ENCODE measurements around the gene ASCL5.

The ASCL5 gene

GRCh38 chr1:201095581-201095980 is 31.4 kb downstream of the ASCL5 start:
- no peaks in the 10 kb centered on the region for H3K4me1 Mint-ChIP-seq (ENCODE audit: low read depth)
- no peaks in the 10 kb centered on the region for H3K27me3 Mint-ChIP-seq
- H3K27ac Mint-ChIP-seq, result no peak overlapping the region
- H3K9me3 Mint-ChIP-seq, result no peaks in the 10 kb centered on the region
- no peaks in the 10 kb centered on the region for H3K36me3 Mint-ChIP-seq (ENCODE audit: low read depth)
- H3K4me3 Mint-ChIP-seq, result no peak overlapping the region

GRCh38 chr1:201094832-201095231 is 32.2 kb downstream of the ASCL5 start:
- Mint-ChIP-seq H3K4me1 (ENCODE audit: low read depth) (no peaks in the 10 kb centered on the region), H3K4me3 (no peak overlapping the region), H3K9me3 (no peaks in the 10 kb centered on the region), H3K36me3 (ENCODE audit: low read depth) (no peaks in the 10 kb centered on the region), H3K27ac (no peak overlapping the region), H3K27me3 (no peaks in the 10 kb centered on the region)

GRCh38 chr1:201093962-201094361 is 33.0 kb downstream of the ASCL5 start:
- Mint-ChIP-seq H3K27ac (no peak overlapping the region), H3K27me3 (no peaks in the 10 kb centered on the region), H3K9me3 (no peaks in the 10 kb centered on the region), H3K36me3 (ENCODE audit: low read depth) (no peaks in the 10 kb centered on the region), H3K4me1 (ENCODE audit: low read depth) (no peaks in the 10 kb centered on the region), H3K4me3 (no peak overlapping the region)

GRCh38 chr1:201093561-201093960 is 33.4 kb downstream of the ASCL5 start:
- no peaks in the 10 kb centered on the region for H3K36me3 Mint-ChIP-seq (ENCODE audit: low read depth)
- no peaks in the 10 kb centered on the region for H3K4me1 Mint-ChIP-seq (ENCODE audit: low read depth)
- no peaks in the 10 kb centered on the region for H3K27me3 Mint-ChIP-seq
- H3K27ac Mint-ChIP-seq, result no peak overlapping the region
- no peak overlapping the region for H3K4me3 Mint-ChIP-seq
- no peaks in the 10 kb centered on the region for H3K9me3 Mint-ChIP-seq

- Mint-ChIP-seq H3K4me3 (no peak overlapping the region), H3K9me3 (no peaks in the 10 kb centered on the region), H3K36me3 (ENCODE audit: low read depth) (no peaks in the 10 kb centered on the region), H3K4me1 (ENCODE audit: low read depth) (no peaks in the 10 kb centered on the region), H3K27ac (no peak overlapping the region), H3K27me3 (peaks cover 5% of the 10 kb centered on the region)
These were observed 34.2 kb downstream of the ASCL5 start for GRCh38 chr1:201092738-201093137.

GRCh38 chr1:201091256-201091655 is 35.7 kb downstream of the ASCL5 start:
- Mint-ChIP-seq H3K27me3 (peaks cover 6% of the 10 kb centered on the region), H3K4me1 (ENCODE audit: low read depth) (no peaks in the 10 kb centered on the region), H3K36me3 (ENCODE audit: low read depth) (no peaks in the 10 kb centered on the region), H3K9me3 (no peaks in the 10 kb centered on the region), H3K27ac (no peak overlapping the region), H3K4me3 (no peak overlapping the region)

GRCh38 chr1:201090541-201090940 is 36.4 kb downstream of the ASCL5 start:
- no peaks in the 10 kb centered on the region for H3K9me3 Mint-ChIP-seq
- no peak overlapping the region for H3K27ac Mint-ChIP-seq
- no peaks in the 10 kb centered on the region for H3K36me3 Mint-ChIP-seq (ENCODE audit: low read depth)
- no peaks in the 10 kb centered on the region for H3K4me1 Mint-ChIP-seq (ENCODE audit: low read depth)
- H3K27me3 Mint-ChIP-seq, result peaks cover 6% of the 10 kb centered on the region
- no peak overlapping the region for H3K4me3 Mint-ChIP-seq

GRCh38 chr1:201089596-201089995 is 37.4 kb downstream of the ASCL5 start:
- peaks cover 6% of the 10 kb centered on the region for H3K27me3 Mint-ChIP-seq
- H3K36me3 Mint-ChIP-seq (ENCODE audit: low read depth), result no peaks in the 10 kb centered on the region
- no peaks in the 10 kb centered on the region for H3K9me3 Mint-ChIP-seq
- no peak overlapping the region for H3K4me3 Mint-ChIP-seq
- no peak overlapping the region for H3K27ac Mint-ChIP-seq
- no peaks in the 10 kb centered on the region for H3K4me1 Mint-ChIP-seq (ENCODE audit: low read depth)

- Mint-ChIP-seq H3K36me3 (ENCODE audit: low read depth) (no peaks in the 10 kb centered on the region), H3K27ac (no peak overlapping the region), H3K9me3 (no peaks in the 10 kb centered on the region), H3K4me1 (ENCODE audit: low read depth) (no peaks in the 10 kb centered on the region), H3K4me3 (no peak overlapping the region), H3K27me3 (peaks cover 6% of the 10 kb centered on the region)
These were observed 38.0 kb downstream of the ASCL5 start for GRCh38 chr1:201088901-201089525.

GRCh38 chr1:201088395-201088794 is 38.6 kb downstream of the ASCL5 start:
- peaks cover 6% of the 10 kb centered on the region for H3K27me3 Mint-ChIP-seq
- no peaks in the 10 kb centered on the region for H3K4me1 Mint-ChIP-seq (ENCODE audit: low read depth)
- H3K4me3 Mint-ChIP-seq, result no peak overlapping the region
- no peak overlapping the region for H3K27ac Mint-ChIP-seq
- H3K9me3 Mint-ChIP-seq, result no peaks in the 10 kb centered on the region
- no peaks in the 10 kb centered on the region for H3K36me3 Mint-ChIP-seq (ENCODE audit: low read depth)

GRCh38 chr1:201085902-201086735 is 40.9 kb downstream of the ASCL5 start:
- Mint-ChIP-seq H3K36me3 (ENCODE audit: low read depth) (no peaks in the 10 kb centered on the region), H3K9me3 (no peaks in the 10 kb centered on the region), H3K27ac (no peak overlapping the region), H3K27me3 (peaks cover 6% of the 10 kb centered on the region), H3K4me1 (ENCODE audit: low read depth) (no peaks in the 10 kb centered on the region), H3K4me3 (no peak overlapping the region)

GRCh38 chr1:201084295-201084694 is 42.7 kb downstream of the ASCL5 start:
- Mint-ChIP-seq H3K4me1 (ENCODE audit: low read depth) (no peaks in the 10 kb centered on the region), H3K9me3 (no peaks in the 10 kb centered on the region), H3K4me3 (no peak overlapping the region), H3K27ac (no peak overlapping the region), H3K27me3 (peaks cover 6% of the 10 kb centered on the region), H3K36me3 (ENCODE audit: low read depth) (no peaks in the 10 kb centered on the region)

- no peaks in the 10 kb centered on the region for H3K9me3 Mint-ChIP-seq
- H3K4me3 Mint-ChIP-seq, result no peak overlapping the region
- no peaks in the 10 kb centered on the region for H3K4me1 Mint-ChIP-seq (ENCODE audit: low read depth)
- peaks cover 6% of the 10 kb centered on the region for H3K27me3 Mint-ChIP-seq
- no peak overlapping the region for H3K27ac Mint-ChIP-seq
- H3K36me3 Mint-ChIP-seq (ENCODE audit: low read depth), result no peaks in the 10 kb centered on the region
These were observed 43.2 kb downstream of the ASCL5 start for GRCh38 chr1:201083741-201084140.

- no peaks in the 10 kb centered on the region for H3K36me3 Mint-ChIP-seq (ENCODE audit: low read depth)
- H3K27me3 Mint-ChIP-seq, result no peaks in the 10 kb centered on the region
- no peaks in the 10 kb centered on the region for H3K9me3 Mint-ChIP-seq
- no peaks in the 10 kb centered on the region for H3K4me1 Mint-ChIP-seq (ENCODE audit: low read depth)
- H3K27ac Mint-ChIP-seq, result no peak overlapping the region
- no peak overlapping the region for H3K4me3 Mint-ChIP-seq
These were observed 46.8 kb downstream of the ASCL5 start for GRCh38 chr1:201080135-201080534.

- Mint-ChIP-seq H3K36me3 (ENCODE audit: low read depth) (no peaks in the 10 kb centered on the region), H3K4me1 (ENCODE audit: low read depth) (no peaks in the 10 kb centered on the region), H3K9me3 (no peaks in the 10 kb centered on the region), H3K27ac (no peak overlapping the region), H3K27me3 (no peaks in the 10 kb centered on the region), H3K4me3 (no peak overlapping the region)
These were observed 49.2 kb downstream of the ASCL5 start for GRCh38 chr1:201077736-201078135.

GRCh38 chr1:201077116-201077515 is 49.9 kb downstream of the ASCL5 start:
- no peaks in the 10 kb centered on the region for H3K4me1 Mint-ChIP-seq (ENCODE audit: low read depth)
- H3K27me3 Mint-ChIP-seq, result no peaks in the 10 kb centered on the region
- no peaks in the 10 kb centered on the region for H3K9me3 Mint-ChIP-seq
- H3K36me3 Mint-ChIP-seq (ENCODE audit: low read depth), result no peaks in the 10 kb centered on the region
- no peak overlapping the region for H3K27ac Mint-ChIP-seq
- H3K4me3 Mint-ChIP-seq, result no peak overlapping the region

Measured in stimulated activated naive CD8-positive, alpha-beta T cell treated with anti-CD3 and anti-CD28 coated beads, Interleukin-15, Interleukin-2, amounts not matched to agents 100 ng/mL and 50 ng/mL, for 24 hours (primary cell).